HCT116 (cell line): ENCODE results near the gene CCDC39. TPM values are rescaled to one million over a fixed set of nuclear protein-coding genes. Genes with fewer than 3 reads are reported as not detected.

ENCODE experiments used
- ATAC-seq: fragments of 200-7000 bp; cut with Tn5 transposase; 2 replicates; pipeline ENCODE4 v1.9.1; 2020; ENCODE audit warnings: mild to moderate bottlenecking, moderate library complexity
- BruUV-seq: library from RNA; stranded (reverse); fragments of 400-500 nt; replicated peaks from 2 replicates; lab custom pipeline; 2021; lab: Mats Ljungman, UMichigan
- CTCF ChIA-PET: fragments of 300-600 bp; sonication (Branson Sonifier 250); formaldehyde crosslinking; loops from one replicate; lab custom pipeline; 2021; ENCODE audit warnings: antibody characterized with exemption; lab: Charles Lee
- POLR2A ChIA-PET: fragments of 300-600, 350-600 bp; sonication (Branson Sonifier 250); formaldehyde crosslinking; loops from one replicate; lab custom pipeline; 2021; ENCODE audit warnings: antibody characterized with exemption; lab: Charles Lee
- RAD21 ChIA-PET, 2 experiments: fragments of 300-600 bp; sonication (Branson Sonifier 250); formaldehyde crosslinking; loops; one replicate each; lab custom pipeline; 2023; ENCODE audit warnings: low total read pairs in 2 of 2; ENCODE audit not compliant: uncharacterized antibody in 2 of 2, unreplicated experiment in 2 of 2, low non-redundant PET in 1 of 2; lab: Charles Lee
- DNase-seq: peaks from one replicate; pipeline ENCODE4 v3.0.0-alpha.2; 2010; ENCODE audit warnings: low read depth, low spot score
- H2AFZ ChIP-seq: fragments of 200-600 bp; shearing (Covaris generic), sonication (generic); 2 replicates; pipeline ENCODE4 v1.6.1; 2017; ENCODE audit warnings: low read depth, mixed run types, mixed read lengths, antibody characterized with exemption, low read length; ENCODE audit not compliant: poor library complexity, severe bottlenecking
- H3K27ac ChIP-seq: 2 replicates; pipeline ENCODE4 v1.5.1; 2012; ENCODE audit warnings: low read depth, low read length
- H3K27me3 ChIP-seq: fragments of 200-600 bp; sonication (generic); 2 replicates; pipeline ENCODE4 v1.6.1; 2016; ENCODE audit warnings: mixed run types, low read length, mixed read lengths; ENCODE audit not compliant: insufficient read depth
- H3K36me3 ChIP-seq, 2 experiments: fragments of 200-500 bp in 1 of 2; fragments of 200-600 bp in 1 of 2; sonication (Bioruptor generic) in 1 of 2; sonication (generic) in 1 of 2; 2 replicates each; pipeline versions ENCODE4 v1.5.1 to v1.6.1; 2014 to 2016; ENCODE audit warnings: low read length in 2 of 2, inconsistent platforms in 1 of 2, mixed read lengths in 1 of 2, mixed run types in 1 of 2; ENCODE audit not compliant: insufficient read depth in 2 of 2, control insufficient read depth in 1 of 2
- H3K4me1 ChIP-seq, 2 experiments: fragments of 200-600 bp in 1 of 2; sonication (generic) in 1 of 2; 2 replicates each; pipeline versions ENCODE4 v1.5.1 to v1.6.1; 2012 to 2017; ENCODE audit warnings: low read length in 2 of 2, inconsistent platforms in 1 of 2, mild to moderate bottlenecking in 1 of 2, mixed read lengths in 1 of 2, mixed run types in 1 of 2, moderate library complexity in 1 of 2; ENCODE audit not compliant: insufficient read depth in 2 of 2, control insufficient read depth in 1 of 2
- H3K4me2 ChIP-seq: fragments of 200-600 bp; sonication (generic); 2 replicates; pipeline ENCODE4 v1.6.1; 2017; ENCODE audit warnings: mixed run types, low read length, mixed read lengths
- H3K4me3 ChIP-seq, 2 experiments: fragments of 200-600 bp in 1 of 2; sonication (generic) in 1 of 2; replicated peaks in 1 of 2; 2 replicates each; pipeline ENCODE4 v1.5.1; 2011 to 2016; ENCODE audit warnings: low read length in 2 of 2, control low read depth in 1 of 2, low read depth in 1 of 2, mild to moderate bottlenecking in 1 of 2, mixed read lengths in 1 of 2, mixed run types in 1 of 2
- H3K79me2 ChIP-seq: fragments of 200-600 bp; sonication (generic); 2 replicates; pipeline ENCODE4 v1.6.1; 2017; ENCODE audit warnings: mild to moderate bottlenecking, mixed run types, low read length, moderate library complexity, mixed read lengths; ENCODE audit not compliant: insufficient read depth
- H3K9ac ChIP-seq: fragments of 200-600 bp; sonication (generic); 2 replicates; pipeline ENCODE4 v1.6.1; 2016; ENCODE audit warnings: low read length, mixed read lengths
- H3K9me2 ChIP-seq: fragments of 200-600 bp; sonication (generic), shearing (Covaris generic); 2 replicates; pipeline ENCODE4 v1.6.1; 2017; ENCODE audit warnings: mixed run types, mild to moderate bottlenecking, moderate library complexity; ENCODE audit not compliant: insufficient read depth
- H3K9me3 ChIP-seq, 2 experiments: fragments of 200-500 bp in 1 of 2; fragments of 200-600 bp in 1 of 2; sonication (Bioruptor generic) in 1 of 2; sonication (generic) in 1 of 2; 2 replicates each; pipeline ENCODE4 v1.6.1; 2014 to 2017; ENCODE audit warnings: low read length in 2 of 2, mixed read lengths in 2 of 2, inconsistent platforms in 1 of 2, low read depth in 1 of 2, mild to moderate bottlenecking in 1 of 2, mixed run types in 1 of 2, moderate library complexity in 1 of 2; ENCODE audit not compliant: control insufficient read depth in 1 of 2, insufficient read depth in 1 of 2
- H4K20me1 ChIP-seq: fragments of 200-600 bp; sonication (generic), shearing (Covaris generic); 2 replicates; pipeline ENCODE4 v1.6.1; 2017; ENCODE audit warnings: mixed run types, mild to moderate bottlenecking, moderate library complexity; ENCODE audit not compliant: insufficient read depth
- CBX3 ChIP-seq: IDR thresholded peaks from 2 replicates; pipeline ENCODE4 v1.6.1; 2012; ENCODE audit warnings: low read depth
- CEBPB ChIP-seq: IDR thresholded peaks from 2 replicates; pipeline ENCODE4 v1.6.1; 2012; ENCODE audit warnings: low read depth
- EGR1 ChIP-seq: IDR thresholded peaks from 2 replicates; pipeline ENCODE4 v1.6.1; 2012; ENCODE audit warnings: low read depth
- ELF1 ChIP-seq: IDR thresholded peaks from 2 replicates; pipeline ENCODE4 v1.6.1; 2012; ENCODE audit warnings: low read depth, borderline replicate concordance
- EZH2 ChIP-seq: fragments of 200-600 bp; sonication (generic); IDR thresholded peaks from 2 replicates; pipeline ENCODE4 v1.6.1; 2017; ENCODE audit warnings: antibody characterized with exemption, mixed run types
- FOSL1 ChIP-seq: IDR thresholded peaks from 2 replicates; pipeline ENCODE4 v1.6.1; 2012; ENCODE audit warnings: low read depth
- JUND ChIP-seq: IDR thresholded peaks from 2 replicates; pipeline ENCODE4 v1.6.1; 2012
- POLR2A ChIP-seq: IDR thresholded peaks from 2 replicates; pipeline ENCODE4 v1.7.0; 2011; ENCODE audit warnings: borderline replicate concordance; ENCODE audit not compliant: insufficient read depth, insufficient read length; ENCODE audit errors: extremely low read depth
- POLR2AphosphoS5 ChIP-seq: IDR thresholded peaks from 2 replicates; pipeline ENCODE4 v1.6.1; 2011; ENCODE audit warnings: mild to moderate bottlenecking, low read depth, low read length, moderate library complexity
- TCF7L2 ChIP-seq: IDR thresholded peaks from 2 replicates; pipeline ENCODE4 v1.7.0; 2011; ENCODE audit warnings: borderline replicate concordance, inconsistent platforms; ENCODE audit not compliant: insufficient read depth, insufficient read length; ENCODE audit errors: extremely low read depth
- YY1 ChIP-seq: IDR thresholded peaks from 2 replicates; pipeline ENCODE4 v1.6.1; 2011; ENCODE audit warnings: low read length, low read depth, moderate library complexity, mild to moderate bottlenecking; ENCODE audit not compliant: insufficient replicate concordance; ENCODE audit errors: extremely low read depth
- ZFX ChIP-seq: fragments of 450-650 bp; IDR thresholded peaks from 2 replicates; pipeline ENCODE4 v1.6.1; 2017
- ZNF274 ChIP-seq: fragments of 200-500 bp; sonication (Bioruptor generic); IDR thresholded peaks from 2 replicates; pipeline ENCODE4 v1.6.1; 2014; ENCODE audit warnings: mild to moderate bottlenecking, low read depth, low read length, inconsistent platforms
- intact Hi-C: fragments of 100-400 bp; cut with micrococcal nuclease; formaldehyde crosslinking; loops from 2 replicates; pipeline ENCODE4 v1.10.0; 2022
- total RNA-seq: library from RNA; stranded (reverse); gene quantifications from one replicate; pipeline ENCODE4 v1.2.1, GENCODE V29; 2021; ENCODE audit not compliant: unreplicated experiment
- TF ChIP-seq, protein P1 (sequence below): IDR thresholded peaks from 2 replicates; pipeline ENCODE4 v1.6.1; 2011; ENCODE audit warnings: mild to moderate bottlenecking, low read length, moderate library complexity; ENCODE audit not compliant: insufficient replicate concordance; ENCODE audit errors: extremely low read depth
- TF ChIP-seq, protein P2 (sequence below): IDR thresholded peaks from 2 replicates; pipeline ENCODE4 v1.6.1; 2012
- TF ChIP-seq, protein P3 (sequence below): IDR thresholded peaks from 2 replicates; pipeline ENCODE4 v1.6.1; 2012
- TF ChIP-seq, protein P4 (sequence below), 3 experiments: fragments of 200-600 bp in 1 of 3; sonication (generic) in 1 of 3; IDR thresholded peaks in 2 of 3; conservative IDR thresholded peaks in 1 of 3; 2 replicates each; pipeline ENCODE4 v1.5.1; 2012 to 2017; ENCODE audit warnings: low read depth in 2 of 3, low read length in 2 of 3, antibody characterized with exemption in 1 of 3, borderline replicate concordance in 1 of 3, control low read depth in 1 of 3, mild to moderate bottlenecking in 1 of 3, mixed read lengths in 1 of 3, mixed run types in 1 of 3, moderate library complexity in 1 of 3; ENCODE audit not compliant: insufficient read depth in 1 of 3

Gene CCDC39
- total RNA-seq, 1 experiment from 2014 or later = not detected

DNA sequence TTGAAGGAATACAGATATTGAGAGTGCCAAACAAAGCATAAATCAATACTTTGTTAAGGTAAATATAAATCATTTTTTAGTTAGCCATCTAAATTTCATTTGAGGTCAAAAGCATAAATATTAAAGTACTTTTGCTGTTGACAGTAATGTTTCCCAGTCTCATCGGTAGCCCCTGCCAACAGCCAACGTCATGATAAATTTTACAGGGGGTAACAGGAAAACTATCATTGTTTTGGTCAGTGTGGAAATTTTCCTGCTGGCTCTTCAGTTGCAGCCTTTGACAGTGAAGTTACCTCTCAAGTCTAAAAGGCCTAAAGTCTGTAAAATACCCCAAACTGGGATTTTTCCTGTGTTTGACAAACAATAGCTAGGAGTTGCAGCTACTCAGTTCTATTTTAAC is 114.6 kb downstream of the CCDC39 start:
- CTCF ChIA-PET = no interaction called here
- Histone ChIP-seq H3K27ac (no peak overlapping the region), H3K4me2 (no peak overlapping the region), H3K79me2 (no peaks in the 10 kb centered on the region), H3K4me1 (no peaks in the 10 kb centered on the region), H3K4me3 (no peak overlapping the region), H3K9me2 (no peaks in the 10 kb centered on the region), H3K36me3 (no peaks in the 10 kb centered on the region), H3K9ac (no peak overlapping the region), H2AFZ (no peak overlapping the region), H4K20me1 (no peaks in the 10 kb centered on the region), H3K9me3 (no peaks in the 10 kb centered on the region), H3K27me3 (peaks cover 9% of the 10 kb centered on the region)
- no peak for TF ChIP-seq ZFX
- no peak for TF ChIP-seq EZH2
- TF ChIP-seq, protein P1, sequence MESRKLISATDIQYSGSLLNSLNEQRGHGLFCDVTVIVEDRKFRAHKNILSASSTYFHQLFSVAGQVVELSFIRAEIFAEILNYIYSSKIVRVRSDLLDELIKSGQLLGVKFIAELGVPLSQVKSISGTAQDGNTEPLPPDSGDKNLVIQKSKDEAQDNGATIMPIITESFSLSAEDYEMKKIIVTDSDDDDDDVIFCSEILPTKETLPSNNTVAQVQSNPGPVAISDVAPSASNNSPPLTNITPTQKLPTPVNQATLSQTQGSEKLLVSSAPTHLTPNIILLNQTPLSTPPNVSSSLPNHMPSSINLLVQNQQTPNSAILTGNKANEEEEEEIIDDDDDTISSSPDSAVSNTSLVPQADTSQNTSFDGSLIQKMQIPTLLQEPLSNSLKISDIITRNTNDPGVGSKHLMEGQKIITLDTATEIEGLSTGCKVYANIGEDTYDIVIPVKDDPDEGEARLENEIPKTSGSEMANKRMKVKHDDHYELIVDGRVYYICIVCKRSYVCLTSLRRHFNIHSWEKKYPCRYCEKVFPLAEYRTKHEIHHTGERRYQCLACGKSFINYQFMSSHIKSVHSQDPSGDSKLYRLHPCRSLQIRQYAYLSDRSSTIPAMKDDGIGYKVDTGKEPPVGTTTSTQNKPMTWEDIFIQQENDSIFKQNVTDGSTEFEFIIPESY = no peak
- no peak for TF ChIP-seq EGR1
- TF ChIP-seq JUND = no peak
- TF ChIP-seq, protein P2, sequence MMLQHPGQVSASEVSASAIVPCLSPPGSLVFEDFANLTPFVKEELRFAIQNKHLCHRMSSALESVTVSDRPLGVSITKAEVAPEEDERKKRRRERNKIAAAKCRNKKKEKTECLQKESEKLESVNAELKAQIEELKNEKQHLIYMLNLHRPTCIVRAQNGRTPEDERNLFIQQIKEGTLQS = no peak
- TF ChIP-seq POLR2AphosphoS5 = no peak
- no peak for TF ChIP-seq POLR2A
- no peak for TF ChIP-seq YY1
- TF ChIP-seq, protein P3, sequence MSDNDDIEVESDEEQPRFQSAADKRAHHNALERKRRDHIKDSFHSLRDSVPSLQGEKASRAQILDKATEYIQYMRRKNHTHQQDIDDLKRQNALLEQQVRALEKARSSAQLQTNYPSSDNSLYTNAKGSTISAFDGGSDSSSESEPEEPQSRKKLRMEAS = no peak
- no peak for TF ChIP-seq ELF1
- TF ChIP-seq ZNF274 = no peak
- TF ChIP-seq FOSL1 = no peak
- TF ChIP-seq CBX3 = no peak
- TF ChIP-seq, protein P4, sequence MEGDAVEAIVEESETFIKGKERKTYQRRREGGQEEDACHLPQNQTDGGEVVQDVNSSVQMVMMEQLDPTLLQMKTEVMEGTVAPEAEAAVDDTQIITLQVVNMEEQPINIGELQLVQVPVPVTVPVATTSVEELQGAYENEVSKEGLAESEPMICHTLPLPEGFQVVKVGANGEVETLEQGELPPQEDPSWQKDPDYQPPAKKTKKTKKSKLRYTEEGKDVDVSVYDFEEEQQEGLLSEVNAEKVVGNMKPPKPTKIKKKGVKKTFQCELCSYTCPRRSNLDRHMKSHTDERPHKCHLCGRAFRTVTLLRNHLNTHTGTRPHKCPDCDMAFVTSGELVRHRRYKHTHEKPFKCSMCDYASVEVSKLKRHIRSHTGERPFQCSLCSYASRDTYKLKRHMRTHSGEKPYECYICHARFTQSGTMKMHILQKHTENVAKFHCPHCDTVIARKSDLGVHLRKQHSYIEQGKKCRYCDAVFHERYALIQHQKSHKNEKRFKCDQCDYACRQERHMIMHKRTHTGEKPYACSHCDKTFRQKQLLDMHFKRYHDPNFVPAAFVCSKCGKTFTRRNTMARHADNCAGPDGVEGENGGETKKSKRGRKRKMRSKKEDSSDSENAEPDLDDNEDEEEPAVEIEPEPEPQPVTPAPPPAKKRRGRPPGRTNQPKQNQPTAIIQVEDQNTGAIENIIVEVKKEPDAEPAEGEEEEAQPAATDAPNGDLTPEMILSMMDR (IDR thresholded peaks at IDR 0.05 in 2 of 3, conservative IDR thresholded peaks at IDR 0.05 in 1 of 3; ENCODE audit: borderline replicate concordance in 1 of 3, insufficient read depth in 1 of 3, low read depth in 2 of 3, low read length in 2 of 3) = no peak
- no peak for TF ChIP-seq CEBPB
- no peak for TF ChIP-seq TCF7L2
- POLR2A ChIA-PET = no interaction called here
- intact Hi-C loops = no loop called here
- DNase-seq = no peak
- BruUV-seq = no TSS peak
- ATAC-seq = no peak
- RAD21 ChIA-PET = no interaction called here
